A549 treated with Hydrocortisone at 1 μM for 4 hours (cell line): Measurements from ENCODE around the gene NAP1L4. TPM values are rescaled to one million over a fixed set of nuclear protein-coding genes. Genes with fewer than 3 reads are reported as not detected.

Source experiments
- total RNA-seq: library from RNA; stranded (reverse); fragments of 200-300 nt; extraction: Qiagen RNA extraction; gene quantifications from 5 replicates; pipeline ENCODE4 v1.2.3, GENCODE V29; 2022

NAP1L4 gene
- 109 to 135 TPM (median 119 TPM) in 5 replicates for total RNA-seq

GRCh38 chr11:2992234-2992996 lies at the start of gene NAP1L4:
NAP1L4 (minus strand) TSS chr11:2992329; CDS start chr11:2979220, 13,109 bp downstream.

GRCh38 chr11:2928605-2929530 lies 63.3 kb downstream of the NAP1L4 start, which contains the start of gene PHLDA2:
PHLDA2 (minus strand) TSS chr11:2929420; CDS start chr11:2929364, 56 bp downstream.

Other genes with a start within 250 kb of the NAP1L4 start
- gene CDKN1C, start 106.6 kb downstream of the NAP1L4 start, total RNA-seq: 7.0 to 10.9 TPM (median 7.9 TPM) in 5 replicates
- gene PHLDA2, start 62.9 kb downstream of the NAP1L4 start, total RNA-seq: 83.4 to 114 TPM (median 108 TPM) in 5 replicates
- 55.5 to 64.4 TPM (median 63.2 TPM) in 5 replicates for gene CARS1, start 65.1 kb upstream of the NAP1L4 start, total RNA-seq
- gene OSBPL5, start 173.0 kb upstream of the NAP1L4 start, total RNA-seq: 5.9 to 10.0 TPM (median 8.6 TPM) in 5 replicates
- gene MRGPRG, start 226.5 kb upstream of the NAP1L4 start, total RNA-seq: not detected in 5 replicates
- gene MRGPRE, start 240.1 kb upstream of the NAP1L4 start, total RNA-seq: 0.08 to 0.22 TPM (median 0.18 TPM) in 4 of 5 replicates, not detected in the other